HPDE6-E6E7 (cell line): Measurements from ENCODE around the gene TTLL11.

Experiments used
- DNase-seq: peaks from one replicate; pipeline ENCODE4 v3.0.0; 2011; ENCODE audit warnings: missing footprints; ENCODE audit errors: extremely low spot score

Gene TTLL11

DNA sequence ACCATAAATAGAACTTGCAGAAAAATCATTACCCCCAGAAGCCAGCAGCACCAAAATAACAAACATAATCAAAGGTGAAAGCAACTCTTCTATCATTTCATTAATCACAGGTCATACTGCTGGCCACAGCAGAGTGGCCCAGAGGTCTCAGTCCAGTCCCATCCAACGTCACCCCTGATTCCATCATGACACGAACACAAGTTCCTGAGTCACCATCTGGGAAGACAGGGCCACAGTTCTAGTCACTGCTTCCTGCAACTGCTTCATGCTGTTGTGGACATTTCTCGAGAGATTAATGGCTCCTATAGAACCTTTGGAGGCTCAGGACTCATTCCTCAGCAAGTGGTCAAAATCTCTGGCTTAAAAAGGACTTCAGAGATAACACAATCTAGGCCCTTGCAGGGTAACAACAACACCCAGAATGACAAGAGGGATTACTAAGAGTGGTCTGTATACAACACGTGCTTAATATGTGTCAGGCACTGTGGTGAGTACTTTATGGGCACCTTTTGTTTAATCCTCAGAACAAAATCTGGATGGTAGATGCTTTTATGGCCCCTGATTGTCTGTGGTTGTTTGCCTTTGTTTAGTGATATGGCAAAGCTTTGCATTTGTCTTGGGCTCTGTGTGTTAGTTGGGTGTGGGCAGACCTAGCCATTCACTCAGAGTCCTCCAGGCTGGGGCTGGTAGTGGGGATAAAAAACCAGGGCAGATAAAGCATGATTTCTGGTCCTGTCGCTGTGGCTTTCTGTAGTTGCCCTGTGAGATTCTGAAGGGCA lies 257.3 kb downstream of the TTLL11 start:
- DNase-seq: no peak

GRCh38 chr9:121833061-121833460 lies 260.0 kb downstream of the TTLL11 start:
- no peak for DNase-seq

- DNase-seq: no peak
Measured at GRCh38 chr9:121831869-121832268, 261.2 kb downstream of the TTLL11 start.

DNA sequence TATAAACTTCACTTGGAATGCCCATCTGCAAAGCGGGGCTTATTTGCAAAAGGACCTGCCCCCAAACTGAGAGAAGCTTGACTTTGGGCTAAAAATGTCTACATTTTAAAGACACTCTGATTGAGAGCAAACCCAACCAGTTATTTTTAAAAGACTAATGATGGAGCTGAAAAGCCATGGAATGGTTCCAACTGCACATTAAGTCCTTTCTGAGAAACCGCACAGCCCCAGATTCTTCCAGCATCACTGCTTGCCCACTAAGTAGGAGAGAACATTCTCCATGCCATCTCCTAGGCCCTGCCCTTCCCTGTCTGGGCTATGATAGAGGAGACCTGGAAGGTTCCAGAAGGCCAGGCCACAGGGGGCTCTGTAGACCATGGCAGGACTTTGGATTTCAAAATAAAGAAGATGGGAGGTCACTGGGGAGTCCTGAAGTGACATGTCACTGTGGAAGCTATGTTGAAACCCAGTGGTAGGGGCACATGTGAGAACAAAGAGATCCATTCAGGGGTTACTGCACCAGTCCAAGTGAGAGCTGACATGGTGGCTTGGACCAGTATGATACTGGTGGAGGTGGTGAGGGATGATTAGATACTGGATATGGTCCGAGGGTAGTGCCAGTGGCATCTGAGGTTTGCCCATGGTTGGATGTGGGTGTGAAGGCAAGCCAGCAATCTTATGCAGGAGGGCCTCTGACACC lies 262.5 kb downstream of the TTLL11 start:
- DNase-seq: no peak

- DNase-seq: no peak
Measured at GRCh38 chr9:121827251-121827967, 265.7 kb downstream of the TTLL11 start.

- DNase-seq: no peak
Measured at GRCh38 chr9:121826711-121827110, 266.4 kb downstream of the TTLL11 start.

GRCh38 chr9:121825031-121825691 lies 267.9 kb downstream of the TTLL11 start:
- no peak for DNase-seq

DNA sequence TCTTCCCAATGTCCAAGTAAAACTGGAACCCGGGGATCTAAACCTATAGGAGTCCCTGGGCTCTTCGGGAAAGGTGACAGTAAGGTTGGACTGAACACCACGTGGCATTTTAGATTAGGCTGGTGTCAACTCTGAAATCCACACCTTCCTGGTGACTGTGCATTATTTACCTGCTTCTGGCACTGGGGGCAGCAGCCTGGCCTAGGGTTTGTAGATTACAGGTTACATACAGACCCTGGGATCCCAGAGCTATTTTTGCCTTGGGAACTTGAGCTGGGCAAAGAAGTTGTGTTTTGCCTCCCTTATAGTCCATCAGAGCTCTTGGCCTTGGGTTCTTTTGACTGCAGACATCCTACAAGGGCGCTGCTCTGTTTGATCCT lies 268.5 kb downstream of the TTLL11 start:
- DNase-seq: no peak

DNA sequence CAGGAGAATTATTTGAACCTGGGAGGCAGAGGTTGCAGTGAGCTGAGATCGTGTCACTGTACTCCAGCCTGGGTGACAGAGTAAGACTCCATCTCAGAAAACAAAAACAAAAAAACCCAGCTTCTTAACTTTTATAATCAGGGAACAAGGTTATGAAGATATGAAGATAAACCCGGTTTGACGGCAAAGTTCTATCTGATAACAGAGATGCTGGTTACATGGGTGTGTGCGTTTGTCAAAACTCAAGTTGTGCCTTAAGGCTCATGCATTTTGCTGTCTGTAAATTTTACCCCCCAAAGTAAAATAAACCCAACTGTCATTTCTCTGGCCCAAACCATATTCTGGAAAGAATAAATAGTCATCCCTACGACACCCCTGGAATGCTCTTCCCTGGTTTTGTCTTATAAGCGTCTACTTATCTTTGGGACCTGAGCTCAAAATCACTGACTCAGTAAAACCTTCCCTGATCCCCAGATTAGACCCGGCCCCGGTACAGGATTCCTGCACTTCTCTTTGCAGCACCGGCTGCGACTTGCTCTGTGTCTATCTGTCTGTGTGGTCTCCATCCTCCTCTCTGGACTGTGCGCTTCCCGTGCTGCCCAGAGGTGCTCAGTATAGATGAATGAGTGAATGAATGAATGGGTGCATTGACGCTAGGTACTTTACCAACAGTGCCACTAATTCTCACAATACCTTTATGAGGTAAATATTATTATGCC lies 269.5 kb downstream of the TTLL11 start:
- no peak for DNase-seq

- DNase-seq: no peak
Measured at GRCh38 chr9:121822093-121823085, 270.7 kb downstream of the TTLL11 start.

DNA sequence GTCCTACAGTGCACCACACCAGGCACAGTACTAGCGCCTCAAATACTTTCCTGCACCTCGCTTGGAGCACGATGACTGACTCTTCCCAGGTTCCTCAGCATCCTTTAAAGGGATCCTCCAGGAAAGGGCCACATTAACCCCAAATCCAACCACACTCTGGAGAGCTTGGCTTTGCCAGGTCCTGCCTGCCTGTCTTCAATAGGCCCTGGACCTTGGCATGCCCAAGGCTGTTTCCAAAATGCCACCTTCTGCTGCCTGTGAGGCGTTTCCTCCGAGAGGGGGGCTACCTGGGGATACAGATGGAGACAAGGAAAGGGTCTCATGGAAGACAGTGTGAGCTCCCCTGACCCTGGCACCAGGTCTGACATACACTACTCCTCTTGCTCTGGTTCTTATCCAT lies 271.8 kb downstream of the TTLL11 start:
- no peak for DNase-seq

DNA sequence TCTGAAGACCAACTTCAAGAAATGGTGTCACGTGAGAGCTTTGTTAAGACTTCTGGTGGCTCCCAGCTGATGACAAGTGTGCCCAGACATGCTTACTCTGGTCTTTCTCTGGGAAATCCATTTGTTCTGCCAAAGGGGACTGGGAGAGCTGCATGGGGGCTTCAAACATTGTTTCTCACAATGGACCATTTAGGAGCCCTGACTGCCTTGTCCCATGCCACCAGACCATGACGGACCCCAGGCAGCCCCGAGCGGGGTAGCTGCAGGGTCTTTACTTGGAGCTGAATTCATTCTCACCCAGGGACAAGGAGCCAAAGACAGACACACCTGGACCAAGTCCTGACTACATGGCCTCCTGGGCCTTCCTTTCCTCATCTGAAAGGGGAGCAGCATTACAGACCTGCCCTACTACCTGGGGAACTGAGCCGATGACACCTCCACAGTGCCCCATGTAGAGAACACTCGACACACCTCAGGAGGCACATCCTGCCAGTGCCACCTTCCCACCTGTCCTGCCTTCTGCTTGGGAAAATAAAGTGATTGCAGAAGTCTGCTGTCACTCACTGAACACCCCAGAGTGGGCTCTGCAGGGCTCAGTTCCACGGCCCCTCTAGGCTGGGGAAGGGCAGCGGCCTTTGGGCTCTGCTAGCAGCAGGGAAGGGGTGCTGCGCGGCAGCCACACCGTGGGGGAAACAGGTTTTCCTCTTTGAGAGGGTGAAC lies 272.7 kb downstream of the TTLL11 start:
- no peak for DNase-seq

GRCh38 chr9:121819428-121820231 lies 273.5 kb downstream of the TTLL11 start:
- DNase-seq: peak; percentile 46

DNA sequence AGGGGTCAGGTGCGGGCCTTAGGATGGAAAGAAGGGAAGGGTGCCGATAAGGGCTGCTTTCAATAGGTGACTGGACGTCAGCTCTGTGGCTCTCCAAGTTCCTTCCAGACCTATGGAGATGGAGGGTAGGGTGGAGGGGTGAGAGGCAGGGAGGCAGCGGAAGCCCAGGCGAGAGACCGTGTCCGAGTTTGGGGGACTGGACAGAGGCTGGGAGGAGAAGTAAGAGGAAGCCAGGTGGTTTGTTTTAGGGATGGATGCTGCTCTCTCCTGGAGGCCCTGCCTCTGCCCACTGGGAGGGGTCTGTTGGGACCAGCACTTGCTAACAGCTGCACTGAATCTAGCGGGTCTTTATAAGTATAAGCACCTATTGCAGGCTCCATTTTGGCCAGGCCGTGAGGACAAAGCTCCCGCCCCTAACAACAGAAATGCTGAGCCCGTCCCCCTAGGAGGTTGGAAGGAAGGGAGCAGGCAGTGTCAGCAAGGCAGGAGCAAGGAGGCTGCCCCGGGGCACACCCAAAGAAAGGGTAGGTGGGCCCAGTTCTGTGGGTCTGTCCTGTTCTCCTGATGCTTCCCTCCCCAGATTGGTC lies 274.2 kb downstream of the TTLL11 start:
- no peak for DNase-seq

DNA sequence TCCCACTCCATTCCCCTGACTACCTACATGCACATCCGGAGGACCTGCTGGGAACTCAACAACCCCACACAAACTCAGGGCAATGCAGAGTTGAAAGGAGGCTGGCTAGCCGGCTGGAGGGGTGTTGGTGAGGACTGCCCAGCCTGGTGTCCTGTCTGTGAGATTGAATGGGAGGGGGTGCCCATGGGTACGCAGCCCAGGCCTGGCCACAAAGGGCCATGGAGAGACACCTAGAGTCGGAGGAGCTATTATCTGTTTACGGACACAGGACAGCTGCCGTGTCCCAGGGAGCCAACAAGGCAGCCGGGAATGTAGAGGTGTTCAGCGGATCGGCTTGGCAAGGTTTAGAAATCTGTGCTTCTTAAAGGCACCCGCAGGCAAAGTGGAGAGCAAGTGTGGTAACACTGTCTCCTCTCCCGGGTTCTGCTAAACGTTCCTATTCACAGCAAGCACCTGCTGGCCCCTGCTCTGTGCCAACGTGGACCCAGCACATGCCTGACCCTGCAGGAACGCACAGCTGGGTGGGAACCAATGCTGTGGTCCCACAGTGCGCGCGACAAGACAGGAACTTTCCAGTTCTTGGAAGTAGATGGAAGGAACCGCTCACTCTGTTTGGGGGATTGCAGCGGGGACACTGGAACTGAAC lies 275.0 kb downstream of the TTLL11 start:
- no peak for DNase-seq

DNA sequence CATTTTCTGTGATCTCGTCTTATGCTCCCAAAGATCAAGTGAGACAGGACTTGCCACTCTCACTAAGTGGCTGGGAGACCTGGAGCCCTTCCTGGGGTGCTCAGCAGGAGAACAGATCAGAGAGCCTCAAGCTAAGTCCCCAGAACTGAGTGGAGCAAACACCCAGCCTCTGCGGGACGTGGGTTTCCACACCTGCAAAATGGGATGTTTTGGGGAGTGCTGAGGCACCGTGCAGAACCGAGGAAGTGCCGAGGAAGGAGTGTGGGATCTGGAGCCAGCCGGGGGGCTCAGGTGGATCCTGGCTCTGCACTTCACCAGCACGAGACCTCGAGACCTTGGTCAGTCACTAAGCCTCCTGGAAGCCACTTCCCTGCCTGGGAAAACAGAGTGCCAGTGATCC lies 275.6 kb downstream of the TTLL11 start:
- no peak for DNase-seq

DNA sequence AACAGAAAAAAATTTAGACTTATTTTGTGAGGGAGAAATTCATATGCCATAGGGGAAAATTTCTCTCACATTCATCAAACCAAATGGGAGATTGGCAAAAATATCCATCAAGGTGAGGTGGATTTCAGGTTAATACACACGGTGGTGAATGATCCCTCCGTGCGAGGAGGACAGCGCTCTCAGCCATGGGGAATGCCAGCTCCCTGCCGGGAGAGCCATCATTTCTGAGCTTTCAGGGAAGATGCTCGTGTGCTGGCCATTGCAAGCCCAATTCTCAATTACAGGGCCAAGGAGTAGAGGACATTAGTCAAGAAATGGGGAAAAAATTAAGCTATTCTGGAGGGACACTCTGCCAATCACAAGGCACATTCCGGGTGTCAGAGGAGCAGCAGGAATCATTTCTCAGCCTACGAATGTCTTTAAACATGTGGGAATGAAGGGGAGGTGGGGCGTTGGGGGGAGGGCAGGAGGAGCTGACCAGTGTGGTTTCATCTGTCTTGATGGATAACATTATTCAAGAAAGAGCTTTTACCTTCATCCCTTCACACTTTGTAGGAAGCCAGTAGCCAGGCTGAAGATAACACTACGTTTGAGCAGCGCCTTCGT lies 276.2 kb downstream of the TTLL11 start:
- no peak for DNase-seq

GRCh38 chr9:121816449-121816817 lies 276.7 kb downstream of the TTLL11 start:
- no peak for DNase-seq
